OCI-LY7 (cell line): ENCODE data around the gene MIR17HG.

Source experiments
- CTCF ChIP-seq: fragments of 200-600 bp; sonication (generic); conservative IDR thresholded peaks from 2 replicates; pipeline ENCODE4 v1.5.1; 2014; ENCODE audit warnings: mild to moderate bottlenecking, antibody characterized with exemption, low read length, moderate library complexity, mixed read lengths
- EZH2phosphoT487 ChIP-seq: fragments of 200-600 bp; sonication (generic); IDR thresholded peaks from 2 replicates; pipeline ENCODE4 v1.6.1; 2018; ENCODE audit warnings: low read depth, borderline replicate concordance, mild to moderate bottlenecking, mixed run types, antibody characterized with exemption, low read length, moderate library complexity, mixed read lengths

GRCh38 chr13:91304741-91305140 lies 42.7 kb upstream of the MIR17HG start:
- TF ChIP-seq CTCF (no peak), EZH2phosphoT487 (no peak)
